H1 (cell line): ENCODE data around the gene AGAP1. TPM values are rescaled to one million over a fixed set of nuclear protein-coding genes. Genes with fewer than 3 reads are reported as not detected.

ENCODE experiments used
- EZH2 ChIP-seq: fragments of 200-600 bp; sonication (generic); IDR thresholded peaks from 2 replicates; pipeline ENCODE4 v1.7.1; 2012; ENCODE audit warnings: low read depth, mild to moderate bottlenecking, moderate library complexity, low read length, inconsistent platforms; ENCODE audit not compliant: severe bottlenecking
- KDM1A ChIP-seq: fragments of 200-600, 300-600 bp; sonication (generic); IDR thresholded peaks from 2 replicates; pipeline ENCODE4 v1.7.1; 2016; ENCODE audit warnings: mild to moderate bottlenecking, low read length, borderline replicate concordance
- polyA plus RNA-seq, 7 experiments: library from polyadenylated mRNA; depleted of rRNA in 3 of 7; stranded (reverse) in 5 of 7; unstranded in 2 of 7; fragments of >200 nt in 5 of 7; fragments of 200-250 nt in 2 of 7; gene quantifications; 1 replicate in 5 of 7; 2 replicates in 1 of 7; 4 replicates in 1 of 7; pipeline versions ENCODE4 v1.2.1 to v1.2.3, GENCODE V29; 2011 to 2013; ENCODE audit warnings: missing spikeins in 2 of 7, mixed read lengths in 2 of 7
- total RNA-seq: library from RNA; stranded (reverse); fragmentation: NEBNext Ultra II Directional; extraction: Animal tissue kit (Norgen Biotek cat#: 25700); gene quantifications from 2 replicates; pipeline ENCODE4 v1.2.1, GENCODE V29; 2021
- TF ChIP-seq, protein P1 (sequence below): IDR thresholded peaks from 2 replicates; pipeline ENCODE4 v1.6.1; 2012; ENCODE audit warnings: inconsistent platforms

The AGAP1 gene
- total and polyA plus RNA-seq, 2 of the 8 experiments (the other 6 are each of a cell fraction or from before 2014, with no cell fraction given), result 18.1 to 39.4 TPM

DNA sequence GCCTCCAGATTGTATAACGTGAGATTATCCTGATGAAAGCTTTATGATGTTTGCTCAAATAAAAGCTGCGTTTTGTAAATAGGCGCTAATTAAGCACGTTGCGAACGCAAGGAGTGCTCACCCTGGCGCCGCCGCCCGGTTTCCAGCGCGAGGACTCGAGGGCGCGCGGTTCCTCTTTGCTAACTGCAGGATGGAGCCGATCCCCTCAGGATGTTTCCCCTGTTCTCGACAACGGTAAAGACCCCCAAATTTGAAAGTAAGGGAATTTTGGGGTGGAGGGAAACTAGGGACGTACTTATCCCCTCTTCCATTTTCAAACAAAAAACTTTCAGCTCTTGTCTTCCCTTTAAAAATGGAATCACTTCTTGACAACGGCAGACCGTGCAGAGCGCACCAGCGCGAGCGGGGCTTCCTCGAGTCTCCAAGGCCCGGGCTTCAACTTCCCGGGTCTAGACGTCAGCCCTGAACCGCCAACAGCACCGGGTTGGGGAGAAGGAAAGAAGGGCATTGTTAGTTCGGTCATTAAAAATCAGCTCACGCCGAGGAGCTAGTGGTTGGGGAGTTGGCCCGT is 675.4 kb downstream of the AGAP1 start (continued):
- TF ChIP-seq EZH2 (peak; percentile 95), KDM1A (no peak)
- TF ChIP-seq, protein P1, sequence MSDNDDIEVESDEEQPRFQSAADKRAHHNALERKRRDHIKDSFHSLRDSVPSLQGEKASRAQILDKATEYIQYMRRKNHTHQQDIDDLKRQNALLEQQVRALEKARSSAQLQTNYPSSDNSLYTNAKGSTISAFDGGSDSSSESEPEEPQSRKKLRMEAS, result peak; percentile 57
